Measurements from ENCODE around the gene PIN4.
"Not testable (repeated sequence)": the region's sequence is repeated elsewhere in the genome, so short reads cannot be mapped to it uniquely, and the experiment has no call there.

PIN4 gene

DNA sequence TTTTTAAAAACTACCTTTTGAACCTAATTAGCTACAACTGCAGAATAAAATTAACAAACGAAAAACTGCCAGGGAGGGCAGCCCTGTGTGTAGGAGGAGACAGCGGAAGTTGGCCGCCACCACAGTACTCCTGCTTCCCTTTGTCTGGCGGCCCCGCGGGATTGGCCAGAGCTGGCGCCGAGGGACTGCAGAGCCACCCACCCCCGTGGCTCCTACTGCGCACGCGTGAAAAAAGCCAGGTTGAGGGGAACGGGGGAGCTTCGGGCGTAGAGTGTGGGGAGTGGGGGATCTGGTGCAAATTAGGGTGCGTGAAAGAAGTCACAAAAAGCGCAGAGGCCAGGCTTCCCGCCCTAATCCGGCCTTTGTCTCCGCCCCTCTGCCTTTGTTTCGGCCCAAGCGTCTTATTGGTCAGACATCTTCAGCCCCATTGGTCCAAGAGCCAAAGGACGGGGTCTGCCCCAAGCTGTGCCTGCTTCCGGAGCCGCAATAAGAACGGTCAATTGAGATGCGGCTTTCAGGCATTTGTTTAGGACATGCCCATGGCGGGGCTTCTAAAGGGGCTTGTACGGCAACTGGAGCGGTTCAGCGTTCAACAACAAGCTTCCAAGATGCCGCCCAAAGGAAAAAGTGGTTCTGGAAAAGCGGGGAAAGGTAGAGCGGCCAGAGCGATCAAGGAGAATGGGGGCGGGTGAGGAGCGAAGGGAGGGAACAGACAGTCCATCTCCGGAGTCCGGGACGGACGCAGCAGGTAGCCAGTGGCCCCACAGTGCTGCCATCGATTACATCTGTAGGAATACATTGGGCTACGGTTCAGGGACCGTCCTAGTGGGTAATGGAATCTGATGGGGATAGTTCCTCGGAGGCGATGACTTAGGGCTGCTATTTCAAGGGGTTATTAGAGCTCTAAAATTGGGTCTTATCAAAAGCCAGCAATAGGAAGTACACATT lies at the start of gene PIN4:
Gene PIN4 (plus strand): TSS at position 580 of the 948 bp plus-strand sequence. CDS start 29 bp downstream, at position 609.
- peak; percentile 93 to 99 (median 96) for DNase-seq

DNA sequence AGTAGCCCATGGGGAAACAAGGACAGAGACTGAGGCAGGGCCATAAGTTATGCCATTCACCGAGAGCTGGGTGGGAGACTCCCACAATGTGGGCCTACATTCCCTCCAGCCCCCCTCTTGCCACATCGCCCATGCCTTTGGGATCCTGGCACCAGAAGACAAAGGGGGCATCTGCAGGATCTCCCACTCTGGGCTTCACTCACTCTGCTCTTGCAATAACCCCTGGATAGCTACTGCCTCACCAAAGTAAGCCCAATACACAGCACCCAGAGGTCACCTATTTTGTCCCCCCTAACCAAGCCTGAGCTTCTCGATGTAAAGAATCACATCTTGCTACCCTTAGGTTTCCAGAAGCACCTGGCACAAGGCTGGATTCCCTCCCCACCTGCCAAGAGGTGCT lies 49.1 kb upstream of the PIN4 start:
- DNase-seq: no peak

DNA sequence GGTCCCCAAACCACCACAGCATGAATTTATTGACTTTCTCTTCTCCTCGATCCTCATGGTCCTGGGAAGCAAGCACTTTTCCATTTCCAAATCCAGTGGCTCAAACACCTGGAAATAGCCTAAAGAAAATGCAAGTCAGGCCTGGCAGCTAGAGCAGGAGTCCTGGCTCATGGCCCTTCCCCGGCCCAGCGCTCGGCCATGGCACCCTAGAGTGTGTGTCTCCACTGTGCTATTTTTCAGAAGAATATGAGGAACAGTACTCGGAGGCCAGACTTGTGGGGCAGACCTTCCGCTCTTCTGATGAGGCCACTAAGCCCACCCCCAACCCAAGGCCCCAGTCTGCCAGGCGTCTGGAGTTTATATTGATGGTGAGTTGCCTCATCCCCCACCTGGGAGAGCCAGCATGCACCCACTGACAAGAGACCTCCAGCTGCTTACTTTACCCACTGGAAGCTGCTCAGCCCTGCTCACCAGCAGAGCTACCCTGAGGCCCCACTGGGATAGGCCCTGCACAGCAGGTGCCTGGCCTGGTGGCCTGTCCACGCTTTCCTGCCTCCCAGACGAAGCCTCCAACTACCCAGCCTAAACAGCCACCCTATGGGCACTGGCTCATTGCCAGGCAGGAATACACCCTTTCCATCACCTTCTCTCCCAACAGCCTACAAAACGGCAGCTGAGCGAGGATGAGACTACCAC lies 47.6 kb upstream of the PIN4 start:
- no peak for DNase-seq

DNA sequence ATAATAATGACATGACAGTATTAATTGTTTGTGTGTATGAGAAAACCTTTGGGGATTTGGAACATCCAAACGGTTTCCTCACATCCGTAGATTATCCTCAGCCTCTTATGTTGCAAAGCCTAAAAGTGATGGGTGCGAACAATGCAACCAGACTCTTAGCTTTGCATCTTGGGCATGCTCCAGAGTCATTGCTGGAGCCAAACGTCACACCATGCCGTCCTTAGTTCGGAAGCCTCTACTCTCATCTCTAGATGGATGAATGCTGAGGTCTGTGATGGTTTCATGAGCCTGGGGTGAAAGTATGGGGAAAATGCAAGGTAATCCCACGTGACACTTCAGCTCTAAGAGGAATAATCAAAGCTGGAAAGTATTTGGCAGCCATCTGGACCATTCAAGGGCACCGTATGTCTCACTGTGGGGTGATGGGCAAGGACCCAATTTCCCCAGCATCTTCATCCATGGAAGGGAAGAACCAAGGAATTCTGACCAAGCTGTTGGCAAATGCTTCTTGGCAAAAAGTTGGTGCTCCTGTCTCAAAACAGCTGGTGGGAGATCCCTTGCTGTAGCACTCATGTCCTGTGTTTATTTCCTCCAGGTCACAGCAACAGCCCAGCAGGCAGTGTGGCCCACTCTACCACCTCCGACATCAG lies 43.6 kb upstream of the PIN4 start:
- no peak for DNase-seq

DNA sequence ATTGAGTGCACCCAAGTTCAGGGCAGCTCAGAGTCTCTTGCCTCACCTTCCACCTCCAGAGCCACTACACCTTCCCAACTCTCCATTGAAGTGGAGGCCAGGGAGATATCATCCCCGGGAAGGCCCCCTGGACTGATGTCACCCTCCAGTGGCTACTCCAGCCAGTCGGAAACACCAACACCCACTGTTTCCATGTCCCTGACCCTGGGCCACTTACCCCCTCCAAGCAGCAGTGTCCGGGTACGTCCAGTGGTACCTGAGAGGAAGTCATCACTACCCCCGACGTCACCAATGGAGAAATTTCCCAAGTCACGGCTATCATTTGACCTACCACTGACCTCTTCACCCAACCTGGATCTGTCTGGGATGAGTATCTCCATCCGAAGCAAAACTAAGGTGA lies 42.0 kb upstream of the PIN4 start:
- no peak for DNase-seq

DNA sequence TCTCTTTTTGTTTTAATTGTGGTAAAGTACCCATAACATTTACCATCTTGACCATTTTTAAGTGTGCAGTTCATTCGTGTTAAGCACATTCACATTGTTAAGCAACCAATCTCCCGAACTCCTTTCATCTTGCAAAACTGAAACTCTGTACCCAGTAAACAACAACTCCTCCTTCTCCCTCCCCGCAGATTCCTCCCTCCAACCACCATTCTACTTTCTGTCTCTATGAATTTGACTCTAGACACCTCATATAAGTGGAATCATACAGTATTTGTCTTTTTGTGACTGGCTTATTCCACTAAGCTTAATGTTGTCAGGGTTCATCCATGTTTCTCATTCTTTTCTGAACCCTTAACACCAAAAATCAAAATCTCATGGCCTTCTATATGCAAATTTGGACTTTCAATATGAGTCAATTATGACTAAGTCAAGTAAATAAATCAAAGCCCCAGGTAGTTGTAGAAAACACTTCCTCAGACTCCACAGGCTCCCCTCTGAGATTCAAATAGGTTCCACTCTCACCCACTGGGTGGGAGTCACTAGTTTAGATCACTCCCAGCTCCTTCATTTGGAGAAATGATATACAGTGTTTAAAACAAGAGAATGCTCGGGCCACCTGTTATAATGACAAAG lies 40.1 kb upstream of the PIN4 start:
- DNase-seq: peak in 2 of 3 experiments; percentile 46 to 69

DNA sequence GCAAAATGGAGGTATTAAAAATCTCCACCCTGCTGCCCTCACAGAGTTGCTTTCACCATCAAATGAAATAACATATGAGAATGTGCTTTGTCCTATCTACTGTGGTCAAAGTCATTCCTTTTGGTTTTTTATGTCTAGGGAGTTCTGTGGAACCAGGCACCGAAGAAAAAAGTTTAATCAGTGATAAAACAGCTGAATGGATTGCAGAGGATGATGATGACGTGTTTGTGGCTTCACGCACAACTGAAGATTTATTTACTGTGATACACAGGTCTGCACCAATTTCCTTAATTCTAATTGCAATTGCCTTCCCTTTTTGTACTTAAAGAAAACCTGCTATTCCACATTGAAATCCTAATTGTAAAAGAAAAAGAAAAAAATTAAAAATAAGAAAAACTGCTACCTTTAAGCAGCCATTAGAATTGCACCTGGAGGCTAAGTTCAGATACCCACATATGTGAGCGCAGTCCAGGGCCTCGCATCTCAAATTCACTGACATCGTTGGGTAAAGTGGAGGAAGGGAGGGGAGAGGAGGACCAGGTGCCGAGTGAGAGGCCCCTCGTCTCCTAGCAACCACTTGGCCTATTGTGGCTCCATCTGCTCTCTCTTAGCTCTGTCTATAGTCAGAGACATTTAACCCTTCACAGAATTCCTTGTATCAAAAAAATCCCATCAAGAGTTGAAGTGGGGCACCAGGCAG lies 39.3 kb upstream of the PIN4 start:
- DNase-seq: peak; percentile 91 to 99 (median 91)

DNA sequence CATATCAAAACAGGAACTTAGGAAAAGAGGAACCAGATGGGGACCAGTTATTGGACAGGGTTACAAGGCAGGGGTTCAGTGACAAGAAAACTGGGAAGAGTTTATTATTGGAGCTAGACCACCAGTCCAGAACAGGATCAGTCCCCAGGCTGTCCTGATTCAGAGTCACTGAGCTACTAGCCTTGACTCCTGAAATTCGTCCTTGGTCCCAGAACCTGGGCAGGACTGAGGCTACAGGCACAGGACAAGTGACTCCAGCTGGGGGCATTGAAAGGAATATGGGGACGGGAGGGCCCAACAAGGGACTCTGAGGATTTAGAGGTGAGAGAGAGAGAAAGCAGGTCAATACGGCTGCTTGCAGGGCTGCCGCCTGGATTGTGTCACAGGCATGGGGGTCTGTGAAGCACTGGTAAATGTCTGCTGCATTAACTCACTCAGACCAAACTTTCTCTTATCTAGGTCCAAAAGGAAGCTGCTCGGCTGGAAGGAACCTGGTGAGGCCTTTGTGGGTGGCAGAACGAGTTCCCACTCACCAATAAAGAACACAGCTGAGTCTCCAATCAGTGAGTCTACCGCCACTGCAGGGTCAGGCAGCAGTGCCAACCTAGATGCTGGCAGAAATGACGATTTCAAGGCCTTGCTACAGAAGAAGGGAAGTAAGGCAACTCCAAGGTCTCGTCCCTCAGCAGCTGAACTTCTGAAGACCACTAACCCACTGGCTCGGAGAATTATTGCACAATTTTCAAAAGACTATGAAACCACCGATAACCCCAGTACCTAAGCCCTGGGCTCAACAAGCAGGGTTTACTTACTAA lies 38.6 kb upstream of the PIN4 start:
- peak in 2 of 3 experiments; percentile 59 to 65 for DNase-seq

DNA sequence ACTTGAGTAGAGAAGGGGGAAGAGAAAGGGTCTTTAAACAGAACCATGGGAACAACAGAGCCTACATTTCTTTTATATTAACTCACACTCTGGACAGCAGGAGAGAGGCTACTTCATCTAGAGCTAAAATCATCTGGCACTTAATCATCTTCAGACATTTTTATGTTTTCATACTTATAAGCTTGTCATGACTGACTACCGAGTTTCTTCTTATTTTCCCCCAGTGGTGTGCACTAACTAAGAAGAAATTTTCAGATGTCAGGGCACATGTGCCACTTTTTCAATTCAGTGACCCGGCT lies 38.0 kb upstream of the PIN4 start:
- DNase-seq: peak in 1 of 3 experiments; percentile 43

DNA sequence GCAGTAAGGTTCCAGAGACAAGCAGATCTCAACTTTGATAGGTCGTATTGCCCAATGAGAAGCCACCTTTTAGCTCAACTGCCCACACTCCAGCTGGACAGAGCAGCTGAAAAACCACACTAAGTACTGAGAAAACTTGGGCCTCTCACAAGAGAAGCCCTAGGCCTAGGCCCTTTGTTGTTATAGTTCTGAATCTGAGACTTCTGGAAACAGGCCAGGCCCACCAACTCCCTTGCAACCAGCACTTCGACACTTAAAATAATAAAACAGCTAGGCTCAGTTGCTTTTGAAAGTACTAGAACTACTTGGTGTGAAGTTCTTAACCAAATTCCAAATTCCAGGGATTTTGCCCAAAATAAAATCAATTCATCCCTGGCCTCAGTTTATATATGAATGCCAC lies 36.4 kb upstream of the PIN4 start:
- no peak for DNase-seq

DNA sequence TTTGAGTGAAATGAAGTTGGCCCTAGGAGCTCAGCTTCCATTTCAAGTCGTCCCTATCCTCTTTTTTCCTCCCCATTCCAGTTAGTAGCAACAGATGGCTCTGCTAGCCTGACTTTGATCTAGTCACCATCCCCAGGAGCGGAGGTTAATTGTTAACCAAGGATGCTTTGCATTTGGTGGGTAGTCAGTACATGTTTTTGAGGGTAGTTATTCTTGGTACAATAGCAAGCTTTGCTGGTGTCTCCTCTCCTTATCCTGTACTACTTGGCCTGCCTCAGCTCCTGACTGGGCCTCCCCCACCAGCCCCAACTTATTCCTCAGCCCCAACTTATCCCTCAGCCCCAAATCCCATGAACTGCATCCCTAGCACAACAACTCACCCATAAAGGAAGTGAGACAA lies 35.0 kb upstream of the PIN4 start:
- no peak for DNase-seq

DNA sequence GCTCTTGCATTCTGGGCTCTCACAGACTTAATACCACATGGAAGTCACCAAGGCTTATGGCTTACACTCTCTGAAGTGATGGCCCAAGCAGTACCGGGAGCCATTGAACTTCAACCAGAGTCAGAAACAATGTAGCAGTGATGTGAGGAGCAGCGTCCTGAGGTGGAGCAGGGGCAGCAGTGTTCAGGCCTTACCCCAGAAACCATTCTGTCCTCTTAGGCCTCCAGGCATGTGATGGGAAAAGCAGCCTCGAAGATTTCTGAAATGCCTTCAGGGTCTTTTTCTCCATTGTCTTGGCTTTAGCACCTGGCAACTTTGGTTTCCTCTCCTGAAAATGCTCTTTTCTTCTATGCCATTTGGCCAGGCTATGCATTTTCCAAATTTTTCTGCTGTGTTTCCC lies 22.8 kb upstream of the PIN4 start:
- no peak for DNase-seq

DNA sequence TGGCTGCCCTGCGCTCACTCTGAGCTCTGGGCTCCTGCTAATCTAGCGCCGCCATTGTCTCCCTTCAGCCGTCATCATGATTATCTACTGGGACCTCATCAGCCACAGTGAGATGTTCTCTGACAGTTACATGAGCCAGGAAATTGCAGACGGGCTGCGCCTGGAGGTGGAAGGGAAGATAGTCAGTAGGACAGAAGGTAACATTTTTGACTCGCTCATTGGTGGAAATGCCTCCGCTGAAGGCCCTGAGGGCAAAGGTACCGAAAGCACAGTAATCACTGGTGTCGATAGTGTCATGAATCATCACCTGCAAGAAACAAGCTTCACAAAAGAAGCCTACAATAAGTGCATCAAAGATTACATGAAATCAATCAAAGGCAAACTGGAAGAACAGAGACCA lies 21.8 kb upstream of the PIN4 start:
- no peak for DNase-seq

DNA sequence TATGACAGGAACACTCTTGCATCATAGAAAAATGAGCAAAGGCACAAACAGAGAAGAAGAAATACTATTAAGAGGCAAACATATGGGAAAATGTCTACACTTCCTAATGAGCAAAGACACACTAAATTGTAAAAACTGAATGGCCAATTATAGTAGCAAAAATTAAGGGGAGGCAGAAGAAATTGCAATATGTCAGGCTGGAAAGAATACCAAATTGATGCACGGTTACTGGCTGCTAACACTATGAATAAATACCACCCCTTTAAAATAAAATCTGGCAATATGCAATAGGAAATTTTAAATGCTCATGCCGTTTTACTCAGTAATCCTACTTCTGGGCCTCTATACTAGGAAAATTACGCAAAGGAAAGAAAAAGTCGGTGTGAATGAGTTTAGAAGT lies 16.0 kb upstream of the PIN4 start:
- DNase-seq: no peak

DNA sequence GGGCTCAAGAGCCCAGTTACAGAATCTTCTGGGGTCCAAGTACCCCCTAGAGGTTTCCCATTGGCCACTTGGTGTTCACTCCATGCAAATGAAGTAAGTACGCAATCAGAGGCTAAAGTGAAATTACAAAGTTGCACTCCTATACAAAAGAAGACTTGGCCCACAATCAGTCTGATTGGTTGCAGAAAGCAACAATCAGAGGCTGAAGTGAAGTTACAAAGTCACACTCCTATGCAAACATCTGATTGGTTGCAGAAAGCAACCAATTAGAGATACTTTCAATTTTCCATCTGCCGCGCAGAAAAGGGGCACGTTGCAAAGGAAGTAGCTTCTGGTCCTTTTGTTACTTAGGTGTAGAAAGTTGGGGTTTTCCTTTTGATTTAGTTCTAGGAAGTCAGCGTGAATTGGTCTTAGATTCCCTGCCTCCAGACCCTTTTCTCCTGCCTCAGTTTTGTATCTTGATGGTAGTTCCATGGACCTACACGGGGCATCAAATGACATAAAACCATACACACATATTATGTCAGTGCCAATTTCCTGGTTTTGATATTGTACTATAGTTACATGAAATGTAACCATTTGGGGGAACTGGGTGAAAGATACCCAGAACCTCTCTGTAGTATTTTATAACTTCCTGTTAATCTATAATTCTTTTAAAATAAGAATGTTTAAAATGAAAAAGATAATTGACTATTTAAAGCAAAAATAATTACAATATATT lies 12.4 kb upstream of the PIN4 start:
- DNase-seq: no peak

DNA sequence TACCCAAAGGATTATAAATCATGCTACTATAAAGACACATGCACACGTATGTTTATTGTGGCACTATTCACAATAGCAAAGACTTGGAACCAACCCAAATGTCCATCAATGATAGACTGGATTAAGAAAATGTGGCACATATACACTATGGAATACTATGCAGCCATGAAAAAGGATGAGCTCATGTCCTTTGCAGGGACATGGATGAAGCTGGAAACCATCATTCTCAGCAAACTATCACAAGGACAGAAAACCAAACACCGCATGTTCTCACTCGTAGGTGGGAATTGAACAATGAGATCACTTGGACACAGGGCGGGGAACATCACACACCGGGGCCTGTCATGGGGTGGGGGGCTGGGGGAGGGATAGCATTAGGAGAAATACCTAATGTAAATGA lies 5.3 kb upstream of the PIN4 start:
- not testable (repeated sequence) for DNase-seq

DNA sequence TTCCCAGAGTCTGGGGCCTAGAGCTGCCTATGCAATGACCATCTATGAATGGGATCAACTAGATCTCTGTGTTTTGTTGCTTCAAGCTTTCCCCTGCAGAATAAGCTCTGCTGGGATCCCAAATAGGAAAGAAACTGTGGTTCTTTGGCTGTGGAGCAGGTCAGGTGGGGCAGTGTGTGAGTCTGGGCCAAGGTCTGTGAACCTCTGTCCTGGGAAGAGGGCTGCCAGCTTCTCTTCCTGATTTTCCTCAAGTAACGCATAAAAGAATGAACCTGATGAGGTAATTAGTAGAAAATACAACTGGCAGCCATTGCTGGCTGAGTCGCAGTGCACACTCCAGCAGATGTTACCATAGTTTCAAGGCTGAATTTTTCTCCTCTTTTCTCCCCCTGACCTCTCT lies 4.6 kb upstream of the PIN4 start:
- no peak for DNase-seq

DNA sequence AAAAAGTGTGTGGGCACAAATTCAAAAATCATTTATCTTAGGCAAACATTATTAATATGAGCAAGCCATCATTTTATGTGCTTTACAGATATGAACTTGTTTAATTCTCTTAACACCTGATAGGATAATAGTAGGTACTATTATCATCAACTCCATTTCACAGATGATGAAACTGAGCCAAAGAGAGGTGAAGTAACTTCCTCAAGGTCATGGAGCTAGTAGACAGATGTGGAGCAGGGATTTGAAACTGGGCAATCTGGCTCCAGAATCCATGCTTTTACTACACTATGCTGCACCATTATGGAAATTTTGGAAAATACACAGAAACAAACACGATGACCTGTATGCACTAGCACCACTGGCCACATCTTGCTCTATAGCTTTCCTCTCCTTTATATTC lies 1.0 kb upstream of the PIN4 start:
- no peak for DNase-seq

DNA sequence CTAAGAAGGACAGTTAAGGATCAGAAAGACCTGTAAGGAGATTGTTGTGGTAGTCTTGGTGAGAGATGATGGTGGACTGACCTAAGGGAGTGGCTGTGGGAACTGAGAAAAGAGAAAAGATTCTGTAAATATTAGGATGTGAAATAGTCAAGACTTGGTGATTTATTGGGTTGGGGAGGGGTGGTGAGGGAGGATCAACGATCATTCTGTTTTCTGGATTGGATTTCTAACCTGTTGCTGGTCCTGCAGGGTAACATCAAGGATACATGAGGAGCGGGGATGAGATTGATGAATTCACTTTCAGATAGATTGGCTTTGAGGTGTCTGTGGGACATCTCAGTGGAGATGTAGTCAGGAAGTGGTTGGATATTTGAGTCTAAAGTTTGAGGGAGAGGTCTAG lies 1.4 kb downstream of the PIN4 start:
- no peak for DNase-seq

DNA sequence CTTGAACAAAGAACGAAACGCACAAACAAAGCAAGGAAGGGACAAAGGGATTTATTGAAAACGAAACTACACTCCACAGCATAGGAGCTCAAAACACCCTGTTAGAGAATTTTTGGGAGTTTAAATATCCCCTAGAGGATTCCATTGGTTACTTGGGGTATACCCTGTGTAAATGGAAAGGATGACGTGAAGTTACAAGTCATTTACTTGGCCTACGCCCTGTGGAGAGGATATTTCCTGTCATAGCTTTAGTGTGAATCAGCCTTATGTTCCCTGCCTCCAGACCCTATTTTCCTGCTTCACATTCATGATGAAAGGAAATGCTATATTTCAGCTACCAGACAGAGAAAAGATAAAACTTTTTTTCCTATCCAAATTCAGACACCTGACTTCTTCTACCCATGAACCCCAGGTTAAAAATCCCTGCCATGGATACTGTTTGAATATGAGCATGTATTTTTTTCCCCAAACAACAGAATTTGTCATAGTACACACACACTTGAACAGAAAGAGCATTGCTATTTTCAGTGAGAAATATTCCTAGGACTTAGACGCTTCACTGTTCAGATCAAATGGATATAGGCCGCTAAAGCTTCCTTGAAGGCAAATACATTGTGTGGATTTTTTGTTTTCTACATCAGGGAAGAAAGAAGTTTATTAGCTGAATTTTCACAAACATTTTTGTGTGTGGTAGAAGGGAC lies 20.4 kb downstream of the PIN4 start:
- DNase-seq: no peak
